Endodermal cell (in vitro differentiated cells): ENCODE results near the gene PLA2G2A. TPM values are rescaled to one million over a fixed set of nuclear protein-coding genes. Genes with fewer than 3 reads are reported as not detected.
"Not testable (repeated sequence)": the region's sequence is repeated elsewhere in the genome, so short reads cannot be mapped to it uniquely, and the experiment has no call there.

Experiments used
- DNase-seq: peaks from one replicate; pipeline ENCODE4 v3.0.0-alpha.2; 2017
- H3K27ac ChIP-seq: 2 replicates; pipeline ENCODE4 v1.5.1; 2013; ENCODE audit warnings: mild to moderate bottlenecking, low read depth, low read length, moderate library complexity
- H3K27me3 ChIP-seq: 2 replicates; pipeline ENCODE4 v1.6.1; 2013; ENCODE audit warnings: mild to moderate bottlenecking, low read length, moderate library complexity; ENCODE audit not compliant: insufficient read depth, control insufficient read depth, poor library complexity, severe bottlenecking
- H3K36me3 ChIP-seq: 2 replicates; pipeline ENCODE4 v1.7.0; 2013; ENCODE audit warnings: mild to moderate bottlenecking, low read length, moderate library complexity; ENCODE audit not compliant: control insufficient read depth, insufficient read depth
- H3K4me1 ChIP-seq: one replicate; pipeline ENCODE4 v1.7.0; 2013; ENCODE audit warnings: low read length; ENCODE audit not compliant: control insufficient read depth, insufficient read depth
- H3K4me3 ChIP-seq: 2 replicates; pipeline ENCODE4 v1.5.1; 2013; ENCODE audit warnings: mild to moderate bottlenecking, low read length, moderate library complexity
- H3K9ac ChIP-seq: 2 replicates; pipeline ENCODE4 v1.6.1; 2013; ENCODE audit warnings: mild to moderate bottlenecking, low read length, moderate library complexity; ENCODE audit not compliant: poor library complexity, severe bottlenecking; ENCODE audit errors: extremely low read depth
- H3K9me3 ChIP-seq: 2 replicates; pipeline ENCODE4 v1.6.1; 2013; ENCODE audit warnings: mild to moderate bottlenecking, low read length, moderate library complexity; ENCODE audit not compliant: control insufficient read depth
- H3K27ac Mint-ChIP-seq: 2 replicates; pipeline ENCODE4 v1.8.0; 2020; ENCODE audit warnings: mixed read lengths
- H3K27me3 Mint-ChIP-seq: 2 replicates; pipeline ENCODE4 v1.8.0; 2021; ENCODE audit warnings: mild to moderate bottlenecking, mixed read lengths; ENCODE audit not compliant: insufficient read depth
- H3K36me3 Mint-ChIP-seq: 2 replicates; pipeline ENCODE4 v1.8.0; 2020; ENCODE audit warnings: low read depth, mixed read lengths
- H3K4me1 Mint-ChIP-seq: 2 replicates; pipeline ENCODE4 v1.8.0; 2020; ENCODE audit warnings: mixed read lengths
- H3K4me3 Mint-ChIP-seq: 2 replicates; pipeline ENCODE4 v1.8.0; 2020; ENCODE audit warnings: mild to moderate bottlenecking, moderate library complexity, mixed read lengths
- H3K9me3 Mint-ChIP-seq: 2 replicates; pipeline ENCODE4 v1.8.0; 2020; ENCODE audit warnings: mild to moderate bottlenecking, mixed read lengths
- CTCF ChIP-seq: fragments of 200-600 bp; sonication (generic); conservative IDR thresholded peaks from 2 replicates; pipeline ENCODE4 v1.5.0; 2021; ENCODE audit warnings: antibody characterized with exemption, mild to moderate bottlenecking
- WGBS, 2 experiments: methylation state at CpG; one replicate each; pipeline versions ENCODE4 v1.1.5 to v1.1.7; 2013; ENCODE audit warnings: missing lambda C conversion rate in 2 of 2, mixed read lengths in 1 of 2; ENCODE audit not compliant: insufficient coverage in 1 of 2, insufficient read length in 1 of 2; 5-methylcytosine and 5-hydroxymethylcytosine counted together
- total RNA-seq, 2 donors: library from RNA; stranded (reverse); fragmentation: NEBNext Ultra II Directional in 1 of 2; extraction: Animal tissue kit (Norgen Biotek cat#: 25700) in 1 of 2; gene quantifications; 2 replicates in 1 of 2; 3 replicates in 1 of 2; pipeline ENCODE4 v1.2.1, GENCODE V29; 2021

PLA2G2A gene
- total RNA-seq, 2 donors from 2014 or later: 1.0 TPM; not detected in 1

- Mint-ChIP-seq H3K27ac (no peak overlapping the region), H3K4me1 (peaks cover 2% of the 10 kb centered on the region), H3K9me3 (peaks cover 17% of the 10 kb centered on the region), H3K36me3 (no peaks in the 10 kb centered on the region), H3K4me3 (no peak overlapping the region), H3K27me3 (peaks cover 2% of the 10 kb centered on the region)
- no peak overlapping the region for H3K27ac ChIP-seq
- TF ChIP-seq CTCF: no peak
- no peaks in the 10 kb centered on the region for H3K36me3 ChIP-seq
- no peak for DNase-seq
- H3K27me3 ChIP-seq: peaks cover 5% of the 10 kb centered on the region
- no peaks in the 10 kb centered on the region for H3K4me1 ChIP-seq
- no peaks in the 10 kb centered on the region for H3K9me3 ChIP-seq
- no peak overlapping the region for H3K9ac ChIP-seq
- no peak overlapping the region for H3K4me3 ChIP-seq
- 90 to 100% methylated on average over 3 to 4 of the region's 4 CpGs for WGBS, 2 experiments
These were observed 9.0 kb upstream of the PLA2G2A start for GRCh38 chr1:19988267-19989006.

GRCh38 chr1:19987719-19988118 lies 8.3 kb upstream of the PLA2G2A start:
- 94% methylated on average over 2 of the region's 2 CpGs; no CpG with 5 or more reads in 1 of the 2 experiments for WGBS, 2 experiments
- Histone ChIP-seq H3K4me3 (no peak overlapping the region), H3K36me3 (no peaks in the 10 kb centered on the region), H3K9me3 (no peaks in the 10 kb centered on the region), H3K4me1 (no peaks in the 10 kb centered on the region), H3K27me3 (peaks cover 5% of the 10 kb centered on the region), H3K27ac (no peak overlapping the region), H3K9ac (no peak overlapping the region)
- no peak for DNase-seq
- peaks cover 2% of the 10 kb centered on the region for H3K4me1 Mint-ChIP-seq
- no peak for TF ChIP-seq CTCF
- H3K36me3 Mint-ChIP-seq: no peaks in the 10 kb centered on the region
- no peak overlapping the region for H3K27ac Mint-ChIP-seq
- H3K4me3 Mint-ChIP-seq: no peak overlapping the region
- peaks cover 2% of the 10 kb centered on the region for H3K27me3 Mint-ChIP-seq
- H3K9me3 Mint-ChIP-seq: peaks cover 17% of the 10 kb centered on the region

GRCh38 chr1:19984409-19985016 lies 5.1 kb upstream of the PLA2G2A start:
- not testable (repeated sequence) for H3K36me3 Mint-ChIP-seq, H3K4me3 ChIP-seq, H3K4me1 Mint-ChIP-seq, H3K27ac Mint-ChIP-seq, H3K36me3 ChIP-seq, H3K27ac ChIP-seq, H3K9me3 ChIP-seq, H3K27me3 Mint-ChIP-seq, H3K4me1 ChIP-seq, H3K4me3 Mint-ChIP-seq, H3K27me3 ChIP-seq, DNase-seq, H3K9ac ChIP-seq
- H3K9me3 Mint-ChIP-seq: peaks cover 15% of the 10 kb centered on the region
- 94 to 95% methylated on average over 8 to 32 of the region's 32 CpGs for WGBS, 2 experiments
